Measurements from ENCODE around the gene SH3RF3.
"Not testable (repeated sequence)": the region's sequence is repeated elsewhere in the genome, so short reads cannot be mapped to it uniquely, and the experiment has no call there.

SH3RF3 gene

DNA sequence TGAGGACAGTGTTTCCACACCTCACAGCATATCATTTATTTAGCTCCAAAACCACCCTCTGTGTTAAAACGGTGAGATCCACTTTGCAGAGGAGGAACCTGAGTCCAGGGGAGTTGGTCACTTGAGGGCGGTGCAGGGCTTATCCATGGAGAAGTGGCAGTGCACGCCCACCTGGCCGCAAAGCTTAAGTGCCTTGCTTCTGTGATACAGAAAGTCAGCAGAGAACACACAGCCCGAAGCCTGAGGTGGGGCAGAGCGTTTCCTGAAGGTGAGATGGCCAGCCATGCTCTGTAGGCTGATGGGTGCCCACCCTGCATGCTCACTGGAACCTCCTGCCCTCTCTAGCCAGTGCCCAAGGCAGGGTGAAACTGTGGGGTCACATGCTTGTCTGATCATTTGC lies 87.3 kb downstream of the SH3RF3 start:
- Histone ChIP-seq H3K4me1 (peaks cover 5% of the 10 kb centered on the region), H3K27ac (no peak overlapping the region), H3K4me3 (ENCODE audit: low read depth, low read length) (no peak overlapping the region), H3K36me3 (ENCODE audit: control insufficient read depth, insufficient read depth, low read length) (no peaks in the 10 kb centered on the region), H3K4me2 (ENCODE audit: low read length) (no peak overlapping the region), H2AFZ (no peak overlapping the region), H3K9ac (no peak overlapping the region), H3K79me2 (no peaks in the 10 kb centered on the region), H3K9me3 (ENCODE audit: control insufficient read depth, low read length) (no peaks in the 10 kb centered on the region), H3K27me3 (ENCODE audit: control insufficient read depth, insufficient read depth, low read length) (no peaks in the 10 kb centered on the region)
- TF ChIP-seq, protein P1, sequence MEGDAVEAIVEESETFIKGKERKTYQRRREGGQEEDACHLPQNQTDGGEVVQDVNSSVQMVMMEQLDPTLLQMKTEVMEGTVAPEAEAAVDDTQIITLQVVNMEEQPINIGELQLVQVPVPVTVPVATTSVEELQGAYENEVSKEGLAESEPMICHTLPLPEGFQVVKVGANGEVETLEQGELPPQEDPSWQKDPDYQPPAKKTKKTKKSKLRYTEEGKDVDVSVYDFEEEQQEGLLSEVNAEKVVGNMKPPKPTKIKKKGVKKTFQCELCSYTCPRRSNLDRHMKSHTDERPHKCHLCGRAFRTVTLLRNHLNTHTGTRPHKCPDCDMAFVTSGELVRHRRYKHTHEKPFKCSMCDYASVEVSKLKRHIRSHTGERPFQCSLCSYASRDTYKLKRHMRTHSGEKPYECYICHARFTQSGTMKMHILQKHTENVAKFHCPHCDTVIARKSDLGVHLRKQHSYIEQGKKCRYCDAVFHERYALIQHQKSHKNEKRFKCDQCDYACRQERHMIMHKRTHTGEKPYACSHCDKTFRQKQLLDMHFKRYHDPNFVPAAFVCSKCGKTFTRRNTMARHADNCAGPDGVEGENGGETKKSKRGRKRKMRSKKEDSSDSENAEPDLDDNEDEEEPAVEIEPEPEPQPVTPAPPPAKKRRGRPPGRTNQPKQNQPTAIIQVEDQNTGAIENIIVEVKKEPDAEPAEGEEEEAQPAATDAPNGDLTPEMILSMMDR (IDR thresholded peaks at IDR 0.05), result no peak

DNA sequence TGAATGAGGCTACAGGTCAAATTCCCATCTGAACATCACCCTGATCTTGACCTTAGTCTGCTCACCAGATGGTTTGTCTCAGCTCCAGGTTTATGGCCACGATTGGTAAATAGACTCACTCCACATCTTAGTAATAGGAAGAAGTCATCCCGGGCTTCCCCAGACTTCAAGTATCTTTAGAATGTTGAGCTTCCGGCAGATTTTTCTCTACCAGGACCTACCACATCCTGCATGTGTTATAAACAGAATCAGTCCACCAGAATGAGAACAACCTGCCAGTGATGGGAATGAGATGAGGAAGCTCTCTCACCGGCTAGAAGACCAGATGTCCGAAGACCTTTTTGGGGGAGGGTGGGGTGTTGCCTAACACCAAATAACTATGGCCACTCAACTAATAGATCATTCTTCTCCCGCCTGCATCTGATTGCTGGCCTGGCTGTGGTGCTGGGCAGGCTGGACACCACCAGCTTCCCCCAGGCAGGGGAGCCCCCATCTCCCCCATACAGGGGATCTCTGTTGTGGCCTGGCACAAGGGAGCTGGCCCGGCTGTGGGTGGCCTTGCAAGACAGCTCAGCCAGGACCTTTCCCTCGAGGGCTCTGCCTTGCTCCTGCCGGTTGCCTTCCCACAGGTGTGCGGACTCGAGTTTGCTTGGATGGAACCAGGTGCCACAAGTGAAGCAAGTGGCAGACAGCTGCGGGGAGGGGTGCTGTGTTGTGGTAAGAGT lies 88.5 kb downstream of the SH3RF3 start:
- no peaks in the 10 kb centered on the region for H3K36me3 ChIP-seq (ENCODE audit: control insufficient read depth, insufficient read depth, low read length)
- H3K27me3 ChIP-seq (ENCODE audit: control insufficient read depth, insufficient read depth, low read length), result no peaks in the 10 kb centered on the region
- H2AFZ ChIP-seq, result no peak overlapping the region
- no peak overlapping the region for H3K27ac ChIP-seq
- TF ChIP-seq, protein P1 (IDR thresholded peaks at IDR 0.05), result no peak
- no peaks in the 10 kb centered on the region for H3K79me2 ChIP-seq
- no peak overlapping the region for H3K4me2 ChIP-seq (ENCODE audit: low read length)
- no peak overlapping the region for H3K9ac ChIP-seq
- H3K4me3 ChIP-seq (ENCODE audit: low read depth, low read length), result no peak overlapping the region
- H3K4me1 ChIP-seq, result peaks cover 5% of the 10 kb centered on the region
- no peaks in the 10 kb centered on the region for H3K9me3 ChIP-seq (ENCODE audit: control insufficient read depth, low read length)

DNA sequence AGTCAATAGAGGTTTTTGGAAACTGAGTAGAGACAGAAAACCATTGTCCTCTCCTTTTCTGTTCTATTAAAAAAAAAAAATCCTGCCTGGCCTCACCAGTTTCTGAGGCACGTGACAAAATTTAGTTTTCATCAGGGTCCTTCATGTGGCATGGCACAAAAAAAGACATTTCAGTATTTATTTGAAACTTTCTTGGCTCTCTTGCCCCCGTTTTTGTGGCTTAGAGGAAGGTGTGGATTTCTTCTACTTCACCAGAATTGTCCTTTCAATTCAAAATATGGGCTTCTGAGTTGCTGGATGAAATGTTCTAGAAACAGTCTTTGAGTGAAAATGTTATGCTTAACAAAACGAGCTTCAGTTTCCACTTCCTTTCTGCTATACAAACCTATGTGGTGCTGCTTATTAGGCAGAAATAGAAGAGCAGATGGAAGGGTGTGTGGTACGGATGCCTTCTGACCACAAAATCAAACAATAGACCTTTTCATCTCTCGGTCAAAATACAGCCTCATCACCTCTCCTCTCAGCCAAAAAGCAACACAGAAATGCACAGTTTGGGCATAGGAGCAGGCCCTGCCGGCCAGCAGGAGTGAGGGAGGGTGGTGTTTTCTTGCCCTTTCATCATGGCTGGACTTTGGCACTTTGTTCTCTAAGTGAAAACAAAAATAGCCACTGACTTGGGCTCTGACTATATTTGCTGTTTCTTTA lies 89.2 kb downstream of the SH3RF3 start:
- Histone ChIP-seq H3K79me2 (no peaks in the 10 kb centered on the region), H3K27me3 (ENCODE audit: control insufficient read depth, insufficient read depth, low read length) (no peaks in the 10 kb centered on the region), H3K27ac (no peak overlapping the region), H3K9ac (no peak overlapping the region), H3K4me1 (peaks cover 5% of the 10 kb centered on the region), H3K4me2 (ENCODE audit: low read length) (no peak overlapping the region), H2AFZ (no peak overlapping the region), H3K9me3 (ENCODE audit: control insufficient read depth, low read length) (no peaks in the 10 kb centered on the region), H3K36me3 (ENCODE audit: control insufficient read depth, insufficient read depth, low read length) (no peaks in the 10 kb centered on the region), H3K4me3 (ENCODE audit: low read depth, low read length) (no peak overlapping the region)
- TF ChIP-seq, protein P1 (IDR thresholded peaks at IDR 0.05), result no peak

DNA sequence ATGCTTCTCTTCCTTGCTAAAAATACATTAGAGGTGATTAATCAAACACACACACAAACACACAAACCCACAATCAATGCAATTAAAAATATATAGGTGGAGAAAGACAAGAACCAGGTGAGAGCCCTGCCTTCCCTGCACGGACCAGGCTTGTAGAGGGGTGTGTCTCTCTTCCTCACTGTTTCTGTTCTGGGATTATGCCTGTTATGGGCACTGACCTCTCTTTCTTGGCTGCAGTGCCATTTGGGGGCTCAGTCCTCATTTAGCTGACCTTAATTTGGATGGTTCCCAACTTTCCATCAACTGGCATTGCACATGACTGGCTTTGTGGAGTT lies 89.8 kb downstream of the SH3RF3 start:
- Histone ChIP-seq H3K9me3 (ENCODE audit: control insufficient read depth, low read length) (no peaks in the 10 kb centered on the region), H3K79me2 (no peaks in the 10 kb centered on the region), H3K4me1 (peaks cover 5% of the 10 kb centered on the region), H3K36me3 (ENCODE audit: control insufficient read depth, insufficient read depth, low read length) (no peaks in the 10 kb centered on the region), H2AFZ (no peak overlapping the region), H3K4me2 (ENCODE audit: low read length) (no peak overlapping the region), H3K4me3 (ENCODE audit: low read depth, low read length) (no peak overlapping the region), H3K27me3 (ENCODE audit: control insufficient read depth, insufficient read depth, low read length) (no peaks in the 10 kb centered on the region), H3K9ac (no peak overlapping the region), H3K27ac (no peak overlapping the region)
- TF ChIP-seq, protein P1 (IDR thresholded peaks at IDR 0.05), result no peak

DNA sequence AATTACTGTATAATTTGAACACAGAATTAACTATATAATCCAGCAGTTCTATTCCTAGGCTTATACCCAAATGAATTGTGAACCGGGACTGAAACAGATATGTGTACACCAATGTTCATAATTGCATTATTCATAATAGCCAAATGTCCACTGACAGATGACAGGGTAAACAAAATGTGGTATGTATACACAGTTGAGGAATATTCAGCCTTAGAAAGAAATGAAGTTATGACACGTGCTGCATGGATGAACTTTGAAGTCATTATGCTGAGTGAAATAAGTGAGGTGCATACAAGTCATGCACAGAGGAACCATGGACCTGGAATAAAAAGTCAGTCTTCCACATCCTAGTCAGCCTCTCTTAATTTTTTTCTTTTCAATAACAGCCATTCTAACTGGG lies 91.9 kb downstream of the SH3RF3 start:
- H3K27me3 ChIP-seq (ENCODE audit: control insufficient read depth, insufficient read depth, low read length), result no peaks in the 10 kb centered on the region
- no peaks in the 10 kb centered on the region for H3K4me1 ChIP-seq
- no peak overlapping the region for H3K9ac ChIP-seq
- TF ChIP-seq, protein P1 (IDR thresholded peaks at IDR 0.05), result no peak
- no peaks in the 10 kb centered on the region for H3K36me3 ChIP-seq (ENCODE audit: control insufficient read depth, insufficient read depth, low read length)
- H3K9me3 ChIP-seq (ENCODE audit: control insufficient read depth, low read length), result no peaks in the 10 kb centered on the region
- H3K4me3 ChIP-seq (ENCODE audit: low read depth, low read length), result no peak overlapping the region
- H3K79me2 ChIP-seq, result no peaks in the 10 kb centered on the region
- H3K4me2 ChIP-seq (ENCODE audit: low read length), result no peak overlapping the region
- no peak overlapping the region for H3K27ac ChIP-seq
- H2AFZ ChIP-seq, result no peak overlapping the region

DNA sequence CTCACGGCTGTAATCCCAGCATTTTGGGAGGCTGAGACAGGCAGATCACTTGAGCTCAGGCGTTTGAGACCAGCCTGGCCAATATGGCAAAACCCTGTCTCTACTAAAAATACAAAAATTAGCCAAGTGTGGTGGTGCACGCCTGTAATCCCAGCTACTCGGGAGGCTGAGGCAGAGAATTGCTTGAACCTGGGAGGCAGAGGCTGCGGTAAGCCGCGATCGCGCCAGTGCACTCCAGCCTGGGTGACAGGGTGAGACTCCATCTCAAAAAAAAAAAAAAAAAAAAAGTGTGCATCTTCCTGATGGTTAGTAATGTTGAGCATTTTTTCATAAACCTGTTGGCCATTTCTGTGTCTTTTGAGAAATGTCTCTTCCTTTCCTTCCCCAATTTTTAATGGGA lies 92.3 kb downstream of the SH3RF3 start:
- not testable (repeated sequence) for H3K79me2 ChIP-seq; H3K4me3 ChIP-seq (ENCODE audit: low read depth, low read length); H3K9me3 ChIP-seq (ENCODE audit: control insufficient read depth, low read length); H3K27me3 ChIP-seq (ENCODE audit: control insufficient read depth, insufficient read depth, low read length); H3K4me1 ChIP-seq; H3K27ac ChIP-seq; H3K36me3 ChIP-seq (ENCODE audit: control insufficient read depth, insufficient read depth, low read length); H3K4me2 ChIP-seq (ENCODE audit: low read length); H2AFZ ChIP-seq; H3K9ac ChIP-seq
